ENCODE measurements around the gene RNF31.
"Not testable (repeated sequence)": the region's sequence is repeated elsewhere in the genome, so short reads cannot be mapped to it uniquely, and the experiment has no call there.

RNF31 gene

GRCh38 chr14:24146978-24147760, at the start of gene RNF31:
TSS of gene RNF31 (plus strand) at chr14:24147498. CDS start at chr14:24147699, 201 bp downstream.
- DNase-seq: peak; percentile 97

- no peak for DNase-seq
Measured at GRCh38 chr14:24098229-24098926, 48.9 kb upstream of the RNF31 start.

GRCh38 chr14:24098927-24099813, 48.1 kb upstream of the RNF31 start:
- no peak for DNase-seq

GRCh38 chr14:24100197-24100981, 46.9 kb upstream of the RNF31 start:
- DNase-seq: no peak

- DNase-seq: no peak
Measured at GRCh38 chr14:24100982-24101494, 46.3 kb upstream of the RNF31 start.

GRCh38 chr14:24102357-24103048, 44.8 kb upstream of the RNF31 start:
- DNase-seq: no peak

- no peak for DNase-seq
Measured at GRCh38 chr14:24103451-24103850, 43.8 kb upstream of the RNF31 start.

- DNase-seq: not testable (repeated sequence)
Measured at GRCh38 chr14:24105609-24106239, 41.6 kb upstream of the RNF31 start.

- no peak for DNase-seq
Measured at GRCh38 chr14:24106672-24107271, 40.5 kb upstream of the RNF31 start.

GRCh38 chr14:24108336-24108874, 38.9 kb upstream of the RNF31 start:
- no peak for DNase-seq

- peak; percentile 17 for DNase-seq
Measured at GRCh38 chr14:24110060-24110459, 37.2 kb upstream of the RNF31 start.

GRCh38 chr14:24110523-24110922, 36.8 kb upstream of the RNF31 start:
- no peak for DNase-seq

- DNase-seq: no peak
Measured at GRCh38 chr14:24113379-24113800, 33.9 kb upstream of the RNF31 start.

- peak; percentile 85 for DNase-seq
Measured at GRCh38 chr14:24113801-24114531, 33.3 kb upstream of the RNF31 start.

- peak; percentile 99 for DNase-seq
Measured at GRCh38 chr14:24114532-24115421, 32.5 kb upstream of the RNF31 start, which contains the start of the genes DCAF11 and NRL. TSS of gene DCAF11 (plus strand) at chr14:24114777. CDS start at chr14:24115595, 818 bp downstream. TSS of gene NRL (minus strand) at chr14:24114949. CDS start at chr14:24082848, 32,101 bp downstream.

GRCh38 chr14:24115422-24116127, 31.7 kb upstream of the RNF31 start:
- no peak for DNase-seq

- DNase-seq: no peak
Measured at GRCh38 chr14:24116128-24116814, 31.0 kb upstream of the RNF31 start.
